AG08395 (cell line): Measurements from ENCODE around the gene HMGB4.
A peak's percentile ranks its signal among the peaks of the same experiment; 100 is the strongest.

Experiments used
- DNase-seq: peaks from one replicate; pipeline ENCODE4 v3.0.0; 2012; ENCODE audit warnings: mixed read lengths, low spot score

Gene HMGB4

GRCh38 chr1:33863779-33864178 is at the start of gene HMGB4:
Gene HMGB4, plus strand, starts transcription at chr1:33864079. Its CDS starts 113 bp downstream, at chr1:33864192.
- no peak for DNase-seq

GRCh38 chr1:33814166-33814565 is 49.7 kb upstream of the HMGB4 start:
- peak; percentile 13 for DNase-seq

GRCh38 chr1:33815061-33815460 is 48.8 kb upstream of the HMGB4 start:
- DNase-seq: peak; percentile 43

GRCh38 chr1:33818071-33818470 is 45.8 kb upstream of the HMGB4 start:
- DNase-seq: no peak

GRCh38 chr1:33819290-33819912 is 44.5 kb upstream of the HMGB4 start:
- no peak for DNase-seq

- no peak for DNase-seq
These were observed 44.0 kb upstream of the HMGB4 start for GRCh38 chr1:33819913-33820311.

GRCh38 chr1:33820804-33821203 is 43.1 kb upstream of the HMGB4 start:
- no peak for DNase-seq

GRCh38 chr1:33821291-33821690 is 42.6 kb upstream of the HMGB4 start:
- no peak for DNase-seq

GRCh38 chr1:33822396-33822795 is 41.5 kb upstream of the HMGB4 start:
- no peak for DNase-seq

GRCh38 chr1:33823401-33823800 is 40.5 kb upstream of the HMGB4 start:
- DNase-seq: no peak

GRCh38 chr1:33823830-33824229 is 40.0 kb upstream of the HMGB4 start:
- no peak for DNase-seq

GRCh38 chr1:33824321-33824720 is 39.6 kb upstream of the HMGB4 start:
- DNase-seq: no peak

- no peak for DNase-seq
These were observed 38.9 kb upstream of the HMGB4 start for GRCh38 chr1:33824971-33825370.

- DNase-seq: no peak
These were observed 38.4 kb upstream of the HMGB4 start for GRCh38 chr1:33825506-33825905.

GRCh38 chr1:33826311-33826710 is 37.6 kb upstream of the HMGB4 start:
- DNase-seq: no peak

- no peak for DNase-seq
These were observed 37.2 kb upstream of the HMGB4 start for GRCh38 chr1:33826711-33827110.

GRCh38 chr1:33828059-33828458 is 35.8 kb upstream of the HMGB4 start:
- DNase-seq: no peak

- no peak for DNase-seq
These were observed 35.2 kb upstream of the HMGB4 start for GRCh38 chr1:33828654-33829053.

- no peak for DNase-seq
These were observed 27.0 kb upstream of the HMGB4 start for GRCh38 chr1:33836911-33837310.

GRCh38 chr1:33837635-33838034 is 26.2 kb upstream of the HMGB4 start:
- DNase-seq: no peak

- DNase-seq: no peak
These were observed 22.4 kb upstream of the HMGB4 start for GRCh38 chr1:33841494-33841893.

GRCh38 chr1:33842348-33842747 is 21.5 kb upstream of the HMGB4 start:
- DNase-seq: no peak

- DNase-seq: no peak
These were observed 19.7 kb upstream of the HMGB4 start for GRCh38 chr1:33844166-33844565.

GRCh38 chr1:33846861-33847260 is 17.0 kb upstream of the HMGB4 start:
- no peak for DNase-seq
